GM19455 (cell line): Measurements from ENCODE around the gene ZNF280D.

Experiments
- ATAC-seq: cut with Tn5 transposase; IDR thresholded peaks from one replicate; pipeline ENCODE4 v1.9.1; 2021; ENCODE audit not compliant: unreplicated experiment

ZNF280D gene

DNA sequence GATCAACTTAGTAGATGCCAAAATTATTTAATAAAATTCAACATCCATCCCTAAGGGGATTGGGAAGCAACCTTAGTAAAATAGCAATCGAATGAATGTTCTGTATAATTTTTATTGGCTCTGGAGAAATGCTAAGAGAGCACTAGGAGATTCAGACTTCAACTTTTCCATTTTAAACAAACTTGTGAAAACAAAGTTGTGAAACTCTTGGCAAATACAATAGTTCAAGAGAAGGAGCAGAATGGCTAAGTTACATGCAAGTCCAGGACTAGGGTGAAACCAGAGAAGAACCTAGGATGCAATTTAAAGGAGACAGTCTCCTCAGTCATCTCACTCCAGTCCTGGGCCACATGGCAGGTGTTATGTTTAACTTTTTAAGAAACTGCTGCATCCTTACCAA lies 16.7 kb upstream of the ZNF280D start:
- ATAC-seq, result no peak

DNA sequence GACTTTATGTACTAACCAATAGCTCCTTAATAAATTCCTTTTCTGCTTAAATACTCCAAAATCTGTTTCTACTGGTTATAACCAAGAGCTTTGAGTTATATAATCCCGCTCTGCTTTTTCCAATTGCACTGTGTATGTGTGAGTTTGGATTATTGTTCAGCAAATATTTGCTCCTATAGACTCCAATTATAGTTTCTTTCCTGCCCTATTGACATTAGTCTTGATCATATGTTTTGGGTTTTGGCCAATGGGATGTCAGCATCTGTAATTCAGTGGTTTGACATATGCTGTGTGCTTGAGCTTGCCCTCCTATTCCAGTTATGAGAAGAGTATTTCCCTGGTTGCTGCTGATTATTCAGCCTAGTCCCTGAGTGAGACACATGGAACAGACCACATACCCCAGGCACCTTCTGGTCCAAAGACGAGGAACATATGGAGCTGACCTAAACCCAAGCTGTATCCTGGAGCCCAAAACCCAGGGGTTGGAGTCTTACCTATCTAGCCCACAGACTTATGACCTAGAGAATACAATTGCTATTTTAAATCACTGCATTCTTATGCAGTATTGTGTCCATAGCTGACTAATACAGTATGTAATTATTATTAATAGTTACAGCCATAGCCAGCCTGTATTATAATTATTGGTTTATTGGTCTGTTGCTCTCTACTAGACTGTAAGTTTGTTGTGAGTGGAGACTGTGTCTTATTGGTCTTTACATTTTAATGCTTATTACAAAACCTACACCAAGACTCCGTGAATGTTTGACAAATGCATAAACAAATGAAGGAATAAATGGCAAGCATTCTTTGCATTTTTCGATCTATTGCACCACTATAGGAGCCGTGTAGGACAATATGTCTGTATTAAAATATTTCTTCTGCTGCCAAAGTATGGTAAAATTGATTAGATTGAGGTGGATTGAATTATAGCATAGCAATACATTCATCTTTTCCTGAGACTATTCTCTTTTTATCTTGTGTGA lies 11.7 kb upstream of the ZNF280D start:
- ATAC-seq, result no peak

DNA sequence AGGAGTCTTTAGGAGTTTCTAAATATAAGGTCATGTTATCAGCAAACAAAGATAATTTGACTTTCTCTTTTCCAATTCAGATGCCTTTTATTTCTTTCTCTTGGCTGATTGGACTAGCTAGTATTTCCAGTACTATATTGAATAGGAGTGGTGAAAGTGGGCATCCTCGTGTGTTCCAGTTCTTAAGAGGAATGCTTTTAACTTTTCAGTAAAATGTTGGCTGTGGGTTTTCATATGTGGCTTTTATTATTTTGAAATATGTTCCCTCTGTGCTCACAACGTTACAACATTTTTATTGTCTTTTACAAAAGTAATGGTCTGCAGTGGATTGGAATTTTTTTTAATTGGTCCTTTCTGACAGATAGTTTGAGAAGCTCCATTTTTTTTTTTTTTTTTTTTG lies 8.2 kb upstream of the ZNF280D start:
- no peak for ATAC-seq

DNA sequence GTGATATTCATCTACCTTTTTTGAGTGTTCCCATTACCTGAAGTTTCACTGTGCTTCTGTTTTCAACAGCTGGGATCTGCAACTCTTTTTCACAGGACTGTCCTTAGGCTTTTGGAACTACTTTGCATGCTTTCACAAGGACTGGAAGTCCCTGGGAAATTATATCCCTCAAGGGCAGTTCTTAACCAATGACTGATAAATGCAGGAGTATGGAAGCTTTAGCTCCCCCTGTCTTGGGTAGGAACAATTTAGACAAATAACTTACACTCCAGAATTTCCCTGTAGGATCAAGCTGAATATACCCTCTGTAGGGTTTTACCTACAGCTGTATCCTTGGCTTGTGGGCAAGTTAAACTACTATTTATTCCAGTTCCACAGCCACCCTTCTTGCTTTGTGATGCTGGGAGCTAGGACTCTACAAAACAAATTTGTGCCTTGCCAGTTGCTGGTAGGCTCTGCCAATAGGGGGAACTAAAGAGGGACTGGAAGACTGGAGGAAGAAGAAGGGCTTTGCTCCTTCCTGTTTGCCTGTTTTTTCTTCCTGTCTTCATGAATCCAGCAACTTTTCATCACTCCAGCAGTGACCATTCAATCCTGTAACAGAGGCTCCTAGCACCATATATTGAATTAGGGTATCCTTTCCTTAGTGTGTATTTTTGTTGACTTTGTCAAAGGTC lies 6.8 kb upstream of the ZNF280D start:
- no peak for ATAC-seq

DNA sequence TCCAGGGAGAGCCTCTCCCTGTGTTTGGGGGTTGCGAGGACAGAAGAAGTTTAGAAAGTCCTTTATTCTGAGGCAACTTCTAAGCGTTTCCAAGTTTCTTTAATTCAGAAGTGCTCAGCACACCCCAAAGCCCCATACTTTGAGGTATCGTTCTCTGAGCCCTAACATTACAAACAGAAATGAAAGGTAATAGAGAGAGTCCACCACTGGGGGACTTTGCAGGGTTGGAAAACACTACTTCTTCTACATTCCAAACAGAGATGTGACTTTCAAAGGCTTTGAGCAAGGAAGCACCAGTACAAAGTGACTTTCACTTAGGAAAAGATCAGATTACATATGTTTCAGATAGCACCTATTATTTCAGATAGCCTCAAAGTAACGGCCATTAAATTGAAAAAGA lies 6.2 kb upstream of the ZNF280D start:
- ATAC-seq, result no peak

DNA sequence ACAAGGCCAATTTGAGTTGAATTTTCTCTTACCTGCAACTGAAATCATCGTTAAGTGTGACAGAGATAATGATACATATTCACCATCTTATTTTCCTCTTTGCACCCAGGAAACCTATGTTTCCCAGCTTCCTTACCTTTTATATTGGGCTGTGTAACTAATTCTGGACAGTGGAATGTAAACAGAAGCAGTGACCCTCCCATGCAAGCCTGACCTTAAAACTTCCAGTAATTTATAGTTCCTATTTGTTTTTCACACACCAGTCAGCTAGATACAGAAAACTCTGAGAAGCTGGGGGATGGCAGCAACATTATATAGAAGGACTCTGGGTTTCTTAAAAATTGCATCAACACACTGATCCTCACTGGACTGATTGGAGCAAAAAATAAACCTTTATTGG lies 4.5 kb upstream of the ZNF280D start:
- no peak for ATAC-seq

DNA sequence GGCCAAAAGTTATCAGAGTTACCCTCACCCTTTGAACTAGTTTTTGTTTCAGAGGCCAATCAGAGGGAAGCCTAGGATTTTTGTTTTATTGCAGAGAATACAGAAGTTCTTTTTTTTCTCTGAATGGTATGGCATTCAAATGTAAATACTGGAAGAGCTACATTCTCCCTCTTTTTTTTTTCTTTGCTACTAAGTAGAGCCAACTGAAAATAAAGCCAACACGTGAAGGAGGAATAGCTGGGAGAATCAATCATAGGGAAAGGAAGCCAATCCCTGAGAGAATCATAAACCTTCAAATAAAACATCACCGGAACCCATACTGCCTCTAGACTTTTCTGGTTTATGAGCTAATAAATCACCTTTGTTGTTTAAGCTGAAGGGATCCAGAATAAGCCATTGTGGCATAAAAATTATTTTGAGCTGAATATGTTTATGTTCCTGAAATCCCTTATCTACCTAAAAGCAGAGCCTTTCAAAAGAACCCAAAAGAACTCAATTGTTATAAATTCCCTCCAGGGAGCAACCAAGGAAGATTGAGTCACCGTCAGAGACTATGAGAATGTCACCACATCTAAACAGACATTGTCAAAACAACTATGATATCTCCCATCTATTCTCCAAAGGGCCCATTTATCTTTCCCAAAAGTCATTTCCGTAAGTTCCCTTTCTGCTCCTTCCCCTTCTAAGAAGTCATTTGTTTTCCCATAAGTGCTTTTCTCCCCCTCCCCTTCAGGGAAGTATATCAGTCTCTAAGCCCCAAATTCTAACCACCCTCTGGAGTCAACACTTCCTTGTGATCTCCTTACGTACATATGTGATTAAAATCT lies 3.8 kb upstream of the ZNF280D start:
- ATAC-seq, result no peak

DNA sequence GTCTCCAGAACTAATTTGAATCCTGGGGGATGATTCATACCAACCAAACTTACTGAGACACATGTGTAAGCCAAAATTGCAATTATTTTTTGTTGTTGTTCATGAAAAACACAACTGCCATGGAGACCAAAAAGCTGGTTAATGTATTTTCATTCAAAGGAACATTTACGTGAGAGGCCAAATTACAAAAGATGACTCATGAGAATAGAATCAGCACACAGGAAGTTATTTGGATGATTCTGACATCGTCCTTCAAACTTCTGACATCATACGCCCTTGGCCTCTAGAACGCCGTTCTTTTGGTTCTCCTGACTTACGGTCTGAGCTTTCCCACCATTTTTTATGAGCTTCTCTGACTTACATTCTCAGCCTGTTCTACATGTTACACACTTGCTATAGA lies 3.0 kb upstream of the ZNF280D start:
- no peak for ATAC-seq

DNA sequence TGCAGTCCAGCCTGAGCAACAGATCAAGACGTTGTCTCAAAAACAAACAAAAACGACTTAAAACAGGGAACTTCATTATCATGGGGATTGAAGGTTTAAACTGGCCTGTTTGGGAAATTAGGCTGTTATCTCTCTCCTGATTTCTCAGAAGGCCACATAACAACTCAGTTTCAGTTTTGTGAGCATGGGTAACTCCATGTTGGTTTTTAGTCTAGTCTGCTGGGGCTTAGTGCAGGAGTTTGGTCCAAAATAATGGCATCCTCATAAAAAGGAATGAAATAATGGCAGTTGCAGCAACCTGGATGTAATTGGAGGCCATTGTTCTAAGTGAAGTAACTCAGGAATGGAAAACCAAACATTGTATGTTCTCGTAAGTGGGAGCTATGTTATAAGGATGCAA lies 2.3 kb upstream of the ZNF280D start:
- no peak for ATAC-seq

DNA sequence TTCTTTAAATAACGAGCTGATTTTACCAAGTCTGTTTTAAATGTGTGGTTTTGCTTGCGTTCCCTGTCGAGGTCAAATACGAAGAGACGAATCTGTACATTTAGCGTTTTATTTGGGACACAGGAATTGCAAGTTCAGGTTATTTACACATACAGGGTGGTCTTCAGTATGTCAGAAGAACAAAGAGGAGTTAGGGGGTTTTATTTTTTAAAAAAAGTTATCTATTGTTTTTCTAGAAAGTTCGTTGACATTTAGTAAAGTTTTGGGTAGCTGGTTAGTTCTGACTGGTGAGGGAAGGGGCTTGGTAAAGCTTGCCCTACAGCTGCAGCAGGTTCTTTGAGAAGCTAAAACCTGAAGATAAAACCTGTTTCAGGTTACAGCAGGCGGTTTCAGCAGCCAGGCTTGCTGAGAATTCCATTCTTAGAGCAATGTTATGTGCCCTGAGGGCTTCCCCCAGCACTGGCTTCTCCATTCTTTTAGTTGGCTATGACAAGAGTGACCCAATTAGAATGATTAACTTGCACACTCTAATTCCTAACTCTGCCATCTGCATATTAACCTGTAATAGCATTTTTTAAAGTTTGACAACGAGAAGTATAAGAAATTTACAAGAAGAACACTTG lies 815 bp upstream of the ZNF280D start:
- ATAC-seq, result no peak

DNA sequence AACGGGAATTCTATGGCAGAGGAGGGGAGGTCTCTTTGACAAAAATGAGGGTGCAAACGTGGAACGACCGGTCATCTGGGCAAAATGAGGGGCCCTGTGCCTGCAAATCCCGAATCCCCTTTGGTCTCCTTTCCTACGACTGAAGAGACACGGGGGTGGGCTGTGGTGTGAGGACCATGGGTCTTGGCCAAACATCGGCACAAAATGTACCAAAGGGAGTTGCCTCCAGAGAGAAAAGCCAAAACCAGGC lies 498 bp downstream of the ZNF280D start:
- no peak for ATAC-seq

DNA sequence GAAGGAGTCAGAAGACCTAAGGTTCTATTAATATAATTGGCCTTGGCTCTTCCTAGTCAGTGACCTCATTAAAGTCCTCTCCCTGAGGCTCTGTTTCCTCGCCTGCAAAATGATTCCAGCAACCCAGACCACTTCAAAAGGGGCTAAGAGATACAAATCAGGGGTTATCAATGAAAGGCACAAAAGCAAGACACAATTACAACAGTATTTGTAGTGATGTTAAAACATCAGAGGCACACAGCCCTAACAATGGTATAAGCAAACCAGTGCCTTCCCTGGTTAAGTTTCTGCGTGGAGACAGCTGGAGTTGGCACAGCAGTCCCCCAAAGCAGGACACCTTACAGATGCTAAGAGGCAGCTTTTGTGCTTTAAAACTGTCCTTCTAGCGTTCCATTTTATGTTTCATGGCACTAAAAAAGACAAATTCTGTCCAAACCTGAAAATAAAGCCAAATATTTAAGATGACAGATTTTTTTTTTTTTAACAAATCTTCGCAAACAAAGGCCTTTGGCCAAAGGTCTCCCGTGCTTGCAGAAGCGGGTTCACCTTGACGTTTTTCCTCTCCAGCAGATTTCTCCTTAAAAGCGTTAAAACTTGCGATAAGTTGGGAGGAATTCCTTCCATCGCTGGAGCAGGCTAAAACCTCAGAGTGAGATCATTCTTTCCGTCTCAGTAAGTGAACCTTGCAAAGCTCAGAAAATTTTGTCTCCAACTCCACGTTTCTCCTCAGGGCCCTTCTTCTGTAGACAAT lies 999 bp downstream of the ZNF280D start:
- ATAC-seq, result no peak

DNA sequence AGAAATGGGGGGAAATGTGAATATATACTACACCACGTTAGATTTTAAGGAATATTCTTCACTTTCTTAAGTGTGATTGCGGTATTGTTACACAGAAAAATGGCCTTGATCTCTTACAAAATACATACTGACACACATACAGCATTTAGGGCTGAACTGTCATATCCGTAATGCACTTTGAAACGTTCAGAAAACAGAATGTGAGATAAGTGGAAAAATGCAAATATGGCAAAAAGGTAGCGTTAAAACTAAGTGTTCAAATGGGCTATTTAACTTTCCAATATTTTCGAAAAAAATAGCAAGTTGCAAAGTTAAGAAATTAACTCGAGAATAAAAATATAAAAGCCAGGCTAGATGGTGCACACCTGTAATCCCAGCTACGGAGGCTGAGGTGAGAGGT lies 1.8 kb downstream of the ZNF280D start:
- ATAC-seq, result no peak

DNA sequence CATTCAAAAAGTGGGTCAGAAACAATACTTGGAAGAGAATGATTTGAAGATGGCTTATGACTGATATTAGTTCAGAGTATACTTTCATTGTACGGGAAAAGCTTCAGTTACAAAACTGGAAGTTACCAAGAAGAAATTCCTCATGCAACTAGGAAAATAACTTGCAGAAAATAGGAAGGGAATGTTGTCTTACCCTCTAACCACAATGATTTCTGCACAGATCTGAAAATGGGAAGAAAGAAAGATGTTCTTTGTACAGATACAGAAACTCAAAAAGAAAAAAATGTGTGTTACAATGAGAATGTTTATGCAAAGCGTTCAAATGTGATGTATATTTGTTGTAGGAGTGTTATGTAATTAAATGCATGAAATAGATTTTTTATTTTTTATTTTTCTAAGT lies 3.7 kb downstream of the ZNF280D start:
- no peak for ATAC-seq

DNA sequence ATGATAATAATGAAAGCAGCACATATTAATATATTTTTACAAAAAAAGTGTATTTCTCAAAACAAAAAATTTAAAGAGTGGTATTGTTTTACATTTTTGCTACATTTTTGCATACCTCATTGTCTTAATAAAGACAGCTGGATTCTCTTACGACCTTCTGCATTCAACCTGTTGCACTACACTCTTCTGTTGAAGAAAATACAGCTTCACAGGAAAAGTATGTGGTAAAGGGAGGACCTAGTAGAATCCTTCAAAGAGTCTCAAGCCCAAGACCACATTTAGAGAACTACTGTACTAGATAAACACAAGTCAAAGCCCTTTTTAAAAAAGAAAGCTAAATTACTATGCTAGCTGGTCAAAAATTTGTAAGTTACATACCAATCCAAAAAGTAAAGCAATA lies 7.9 kb downstream of the ZNF280D start:
- ATAC-seq, result no peak

DNA sequence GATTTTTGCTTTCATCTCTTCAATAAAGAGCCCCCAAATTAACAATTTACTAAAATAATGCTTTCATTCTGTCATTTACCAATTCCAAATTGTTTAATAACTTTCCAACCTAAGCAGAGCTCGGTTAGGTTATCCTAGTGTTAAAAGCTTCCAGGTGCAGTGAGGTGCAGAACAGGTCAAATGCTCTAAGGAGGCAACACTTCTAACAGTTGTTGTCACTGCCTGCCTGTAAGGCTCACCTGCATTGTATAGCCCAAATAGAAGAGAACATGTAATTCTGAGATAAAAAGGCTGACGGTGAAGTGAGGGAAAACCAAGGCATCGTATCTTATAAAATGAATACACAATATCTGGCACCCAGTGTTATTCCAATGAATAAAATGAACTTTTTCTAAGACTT lies 9.1 kb downstream of the ZNF280D start:
- ATAC-seq, result no peak

DNA sequence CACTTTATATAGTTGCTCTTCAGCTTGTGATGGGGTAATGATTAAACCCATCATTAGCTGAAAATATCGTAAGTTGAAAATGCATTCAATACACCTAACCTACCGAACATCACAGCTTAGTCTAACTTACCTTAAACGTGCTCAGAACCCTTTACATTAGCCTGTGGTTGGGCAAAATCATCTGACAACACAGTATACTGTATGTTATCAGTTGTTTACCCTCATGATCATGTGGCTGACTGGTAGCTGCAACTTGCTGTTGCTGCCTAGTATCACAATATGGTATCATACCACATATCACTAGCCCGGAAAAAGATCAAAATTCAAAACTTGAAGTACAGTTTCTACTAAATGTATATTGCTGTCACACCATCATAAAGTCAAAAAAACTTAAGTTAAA lies 9.5 kb downstream of the ZNF280D start:
- no peak for ATAC-seq

DNA sequence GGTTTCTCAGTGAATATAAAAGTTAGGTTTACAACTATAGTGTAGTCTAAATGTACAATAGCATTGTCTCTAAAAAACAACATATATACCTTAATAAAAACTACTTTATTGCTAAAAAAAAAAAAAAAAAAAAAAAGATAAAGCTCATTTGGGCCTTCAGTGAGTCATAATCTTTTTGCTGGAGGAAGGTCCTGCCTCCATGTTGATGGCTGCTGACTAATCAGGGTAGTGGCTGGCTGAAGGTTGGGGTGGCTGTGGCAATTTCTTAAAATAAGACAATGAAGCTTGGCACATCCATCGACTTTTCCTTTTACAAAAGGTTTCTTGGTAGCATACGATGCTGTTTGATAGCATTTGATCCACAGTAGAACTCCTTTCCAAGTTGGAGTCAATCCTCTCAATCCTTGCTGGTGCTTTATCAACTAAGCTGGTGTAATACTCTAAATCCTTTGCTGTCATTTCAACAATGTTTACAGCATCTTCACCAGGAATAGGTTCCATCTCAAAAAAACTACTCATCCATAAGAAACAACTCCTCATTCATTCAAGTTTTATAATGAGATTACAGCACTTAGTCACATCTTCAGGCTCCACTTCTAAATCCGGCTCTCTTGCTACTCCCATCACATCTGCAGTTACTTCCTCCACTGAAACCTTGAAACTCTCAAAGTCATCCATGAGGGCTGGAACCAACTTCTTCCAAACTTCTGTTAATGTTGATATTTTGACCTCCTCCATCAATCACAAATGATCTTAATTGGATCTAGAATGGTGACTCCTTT lies 13.3 kb downstream of the ZNF280D start:
- no peak for ATAC-seq

DNA sequence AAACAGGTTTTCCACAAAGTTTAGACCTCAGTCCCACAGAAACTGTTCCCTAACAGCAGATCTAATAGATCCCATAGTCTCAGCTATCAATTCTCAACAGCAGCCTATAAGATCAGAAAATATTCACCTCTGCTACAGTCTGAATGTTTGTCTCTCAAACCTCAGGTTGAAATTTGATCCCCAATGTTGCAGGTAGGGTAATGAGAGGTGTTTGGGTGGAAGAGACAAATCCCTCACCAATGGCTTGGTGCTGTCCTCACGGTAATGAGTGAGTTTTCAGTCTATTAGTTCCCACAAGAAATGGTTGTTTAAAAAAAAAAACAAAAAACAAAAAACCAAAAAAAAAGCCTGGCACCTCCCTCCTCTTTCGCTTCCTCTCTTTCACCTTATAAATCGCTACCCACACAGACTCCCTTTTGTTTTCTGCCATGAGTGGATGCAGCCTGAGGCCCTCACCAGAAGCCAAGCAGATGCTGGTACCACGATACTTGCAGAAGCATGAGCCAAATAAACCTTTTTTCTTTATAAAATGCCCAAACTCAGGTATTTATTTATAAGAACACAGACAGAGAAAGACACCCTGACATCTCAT lies 14.2 kb downstream of the ZNF280D start:
- no peak for ATAC-seq

DNA sequence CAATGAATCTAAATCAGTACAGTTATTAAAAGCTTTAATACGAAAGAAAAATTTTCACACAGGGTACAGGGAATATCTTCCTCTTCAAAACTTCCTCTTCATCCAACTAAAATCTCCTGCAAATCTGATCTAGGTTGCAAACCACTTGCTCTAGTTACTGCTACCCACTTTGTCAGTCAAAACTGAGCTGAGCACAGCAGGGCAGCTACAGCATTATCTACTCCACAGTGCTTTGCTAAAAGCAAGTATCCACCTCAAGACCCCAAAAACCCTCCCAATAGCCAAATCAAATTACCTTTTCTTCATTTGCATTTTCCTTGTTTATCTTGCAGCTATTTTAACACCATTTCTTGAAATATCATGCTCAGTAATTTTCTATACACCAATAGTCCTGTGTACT lies 14.7 kb downstream of the ZNF280D start:
- ATAC-seq, result no peak
